ENCODE measurements around the gene HTR1B. TPM values are rescaled to one million over a fixed set of nuclear protein-coding genes. Genes with fewer than 3 reads are reported as not detected.

The HTR1B gene
- total RNA-seq, 1 experiment from 2014 or later = 0.74 TPM

- no TSS peak for BruUV-seq (replicated peaks)
- peak; percentile 48; the same call in 1 of the 2 replicates for TF ChIP-seq RAD21 (IDR thresholded peaks at IDR 0.05; ENCODE audit: low read depth)
- TF ChIP-seq CEBPB (IDR thresholded peaks at IDR 0.05; ENCODE audit: low read depth) = 0 out of 2 replicates have a peak, but pooled peaks have one; percentile 27
- TF ChIP-seq, protein P1, sequence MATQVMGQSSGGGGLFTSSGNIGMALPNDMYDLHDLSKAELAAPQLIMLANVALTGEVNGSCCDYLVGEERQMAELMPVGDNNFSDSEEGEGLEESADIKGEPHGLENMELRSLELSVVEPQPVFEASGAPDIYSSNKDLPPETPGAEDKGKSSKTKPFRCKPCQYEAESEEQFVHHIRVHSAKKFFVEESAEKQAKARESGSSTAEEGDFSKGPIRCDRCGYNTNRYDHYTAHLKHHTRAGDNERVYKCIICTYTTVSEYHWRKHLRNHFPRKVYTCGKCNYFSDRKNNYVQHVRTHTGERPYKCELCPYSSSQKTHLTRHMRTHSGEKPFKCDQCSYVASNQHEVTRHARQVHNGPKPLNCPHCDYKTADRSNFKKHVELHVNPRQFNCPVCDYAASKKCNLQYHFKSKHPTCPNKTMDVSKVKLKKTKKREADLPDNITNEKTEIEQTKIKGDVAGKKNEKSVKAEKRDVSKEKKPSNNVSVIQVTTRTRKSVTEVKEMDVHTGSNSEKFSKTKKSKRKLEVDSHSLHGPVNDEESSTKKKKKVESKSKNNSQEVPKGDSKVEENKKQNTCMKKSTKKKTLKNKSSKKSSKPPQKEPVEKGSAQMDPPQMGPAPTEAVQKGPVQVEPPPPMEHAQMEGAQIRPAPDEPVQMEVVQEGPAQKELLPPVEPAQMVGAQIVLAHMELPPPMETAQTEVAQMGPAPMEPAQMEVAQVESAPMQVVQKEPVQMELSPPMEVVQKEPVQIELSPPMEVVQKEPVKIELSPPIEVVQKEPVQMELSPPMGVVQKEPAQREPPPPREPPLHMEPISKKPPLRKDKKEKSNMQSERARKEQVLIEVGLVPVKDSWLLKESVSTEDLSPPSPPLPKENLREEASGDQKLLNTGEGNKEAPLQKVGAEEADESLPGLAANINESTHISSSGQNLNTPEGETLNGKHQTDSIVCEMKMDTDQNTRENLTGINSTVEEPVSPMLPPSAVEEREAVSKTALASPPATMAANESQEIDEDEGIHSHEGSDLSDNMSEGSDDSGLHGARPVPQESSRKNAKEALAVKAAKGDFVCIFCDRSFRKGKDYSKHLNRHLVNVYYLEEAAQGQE (IDR thresholded peaks at IDR 0.05; ENCODE audit: low read depth) = no peak
- no peak for TF ChIP-seq CBX3 (IDR thresholded peaks at IDR 0.05; ENCODE audit: low read depth)
- no peak for TF ChIP-seq SRF (IDR thresholded peaks at IDR 0.05; ENCODE audit: low read depth)
- TF ChIP-seq, protein P2, sequence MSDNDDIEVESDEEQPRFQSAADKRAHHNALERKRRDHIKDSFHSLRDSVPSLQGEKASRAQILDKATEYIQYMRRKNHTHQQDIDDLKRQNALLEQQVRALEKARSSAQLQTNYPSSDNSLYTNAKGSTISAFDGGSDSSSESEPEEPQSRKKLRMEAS (IDR thresholded peaks at IDR 0.05) = no peak
- 0 out of 6 replicates have a peak, but pooled peaks of 2 of the 3 experiments have one; percentile 10 to 22 for TF ChIP-seq CTCF (IDR thresholded peaks at IDR 0.05 in 2 of 3, conservative IDR thresholded peaks at IDR 0.05 in 1 of 3; ENCODE audit: borderline replicate concordance in 1 of 3, insufficient read depth in 1 of 3, low read depth in 2 of 3, low read length in 2 of 3)
- TF ChIP-seq EGR1 (IDR thresholded peaks at IDR 0.05; ENCODE audit: low read depth) = no peak
- no peak overlapping the region for H3K4me3 ChIP-seq (replicated peaks in 1 of 2; ENCODE audit: low read depth in 1 of 2, low read length in 2 of 2)
- no peaks in the 10 kb centered on the region for H3K79me2 ChIP-seq (ENCODE audit: insufficient read depth, low read length)
- no peak overlapping the region for H2AFZ ChIP-seq (ENCODE audit: low read depth, low read length, poor library complexity, severe bottlenecking)
- H3K4me1 ChIP-seq (ENCODE audit: control insufficient read depth in 1 of 2, insufficient read depth in 2 of 2, low read length in 2 of 2) = peaks cover 0 to 12% of the 10 kb centered on the region in 2 experiments; a peak in 1 of 4 replicates
- H3K9me3 ChIP-seq (ENCODE audit: control insufficient read depth in 1 of 2, insufficient read depth in 1 of 2, low read depth in 1 of 2, low read length in 2 of 2) = no peaks in the 10 kb centered on the region
- ATAC-seq (peak; percentile 53; the same call in 1 of the 2 replicates), DNase-seq (ENCODE audit: low read depth, low spot score) (no peak)
- H3K36me3 ChIP-seq (ENCODE audit: control insufficient read depth in 1 of 2, insufficient read depth in 2 of 2, low read length in 2 of 2) = no peaks in the 10 kb centered on the region
- H3K9ac ChIP-seq (ENCODE audit: low read length) = no peak overlapping the region
- intact Hi-C loops (cut with micrococcal nuclease) = no loop called here
- no peaks in the 10 kb centered on the region for H4K20me1 ChIP-seq (ENCODE audit: insufficient read depth)
- POLR2A ChIA-PET = no interaction called here
- RAD21 ChIA-PET (ENCODE audit: low non-redundant PET in 1 of 2, low total read pairs in 2 of 2, uncharacterized antibody in 2 of 2, unreplicated experiment in 2 of 2) = no interaction called here
- no peak overlapping the region for H3K27ac ChIP-seq (ENCODE audit: low read depth, low read length)
- H3K27me3 ChIP-seq (ENCODE audit: insufficient read depth, low read length) = no peaks in the 10 kb centered on the region
- H3K9me2 ChIP-seq (ENCODE audit: insufficient read depth) = no peaks in the 10 kb centered on the region
- CTCF ChIA-PET = no interaction called here
- H3K4me2 ChIP-seq (ENCODE audit: low read length) = no peak overlapping the region
These were observed 12.4 kb downstream of the HTR1B start for GRCh38 chr6:77450924-77451323.
